Ovary (tissue), 9 donors: ENCODE data around the gene ZFP36. TPM values are rescaled to one million over a fixed set of nuclear protein-coding genes. Genes with fewer than 3 reads are reported as not detected.

Source experiments
- DNase-seq, 5 donors: peaks; one replicate each; pipeline ENCODE4 v3.0.0-alpha.2; 2019 to 2020
- H3K27ac ChIP-seq, 2 donors: fragments of 200-600 bp; one replicate each; pipeline versions ENCODE4 v1.5.1 to v1.8.0; 2019 to 2022
- H3K27me3 ChIP-seq: fragments of 200-600 bp; one replicate; pipeline ENCODE4 v1.8.0; 2022
- H3K36me3 ChIP-seq: fragments of 200-600 bp; sonication (generic); one replicate; pipeline ENCODE4 v1.5.1; 2019
- H3K4me1 ChIP-seq: one replicate; pipeline ENCODE4 v1.8.1; 2013; ENCODE audit warnings: mild to moderate bottlenecking, moderate library complexity; ENCODE audit not compliant: insufficient read depth
- H3K4me3 ChIP-seq: fragments of 200-600 bp; sonication (generic); one replicate; pipeline ENCODE4 v1.5.1; 2017
- H3K9me3 ChIP-seq, 2 donors: fragments of 200-600 bp in 1 of 2; sonication (generic) in 1 of 2; one replicate each; pipeline versions ENCODE4 v1.5.1 to v1.8.1; 2013 to 2019; ENCODE audit warnings: mild to moderate bottlenecking in 1 of 2, moderate library complexity in 1 of 2
- EP300 ChIP-seq: sonication (generic); formaldehyde crosslinking; IDR thresholded peaks from one replicate; pipeline ENCODE4 v1.6.1; 2017; ENCODE audit warnings: antibody characterized with exemption
- POLR2A ChIP-seq: fragments of 450-650 bp; IDR thresholded peaks from one replicate; pipeline ENCODE4 v1.6.1; 2017; ENCODE audit warnings: antibody characterized with exemption, mild to moderate bottlenecking, moderate library complexity
- WGBS, 3 donors: extraction: QIAGEN DNeasy Blood & Tissue Kit in 1 of 3; methylation state at CpG; one replicate each; pipeline versions ENCODE4 v1.1.5 to v1.1.7; 2013 to 2017; 5-methylcytosine and 5-hydroxymethylcytosine counted together
- intact Hi-C, 4 donors: fragments of 100-400 bp; cut with DNase I; formaldehyde crosslinking; loops; one replicate each; pipeline versions ENCODE4 v1.11.0 to v1.15.1; 2022 to 2023
- polyA plus RNA-seq, 2 donors: library from polyadenylated mRNA; stranded (reverse); fragments of 200-250 nt in 1 of 2; fragments of 350-450 nt in 1 of 2; fragmentation: Illumina TruSeq in 1 of 2; extraction: RNeasy Lipid Tissue Mini Kit (QIAGEN cat#74804) in 1 of 2; gene quantifications; one replicate each; pipeline ENCODE4 v1.2.3, GENCODE V29; 2013 to 2014
- total RNA-seq, 7 donors: library from RNA; depleted of rRNA in 2 of 7; stranded (reverse); fragments of >200 nt in 2 of 7; fragmentation: NEBNext Ultra II Directional in 3 of 7; extraction: Animal tissue kit (Norgen Biotek cat#: 25700) in 3 of 7; gene quantifications; one replicate each; pipeline versions ENCODE4 v1.1.0 to v1.2.4, GENCODE V29; 2016 to 2023
- TF ChIP-seq, protein P1 (sequence below), 3 donors: fragments of 450-650 bp in 2 of 3; fragments of 200-600 bp in 1 of 3; IDR thresholded peaks; one replicate each; pipeline versions ENCODE4 v1.5.1 to v1.8.0; 2016 to 2022; ENCODE audit warnings: antibody characterized with exemption in 3 of 3, mild to moderate bottlenecking in 1 of 3
- donor health status: DM: no; HTN: no; CAD: no; lungs with moderate emphysema.
- donor health status: DM: no; HTN: no; CAD: no.
- donor health status: Bipolar disorder and iron deficiency.
- donor health status: DM: yes; HTN: yes; CAD: no.
- donor health status: DM: no; HTN: no; CAD: no.
- donor health status: DM: yes; HTN: yes; CAD: no.

ZFP36 gene
- total and polyA plus RNA-seq, 9 donors, result 78.1 to 995 (median 196) TPM

DNA sequence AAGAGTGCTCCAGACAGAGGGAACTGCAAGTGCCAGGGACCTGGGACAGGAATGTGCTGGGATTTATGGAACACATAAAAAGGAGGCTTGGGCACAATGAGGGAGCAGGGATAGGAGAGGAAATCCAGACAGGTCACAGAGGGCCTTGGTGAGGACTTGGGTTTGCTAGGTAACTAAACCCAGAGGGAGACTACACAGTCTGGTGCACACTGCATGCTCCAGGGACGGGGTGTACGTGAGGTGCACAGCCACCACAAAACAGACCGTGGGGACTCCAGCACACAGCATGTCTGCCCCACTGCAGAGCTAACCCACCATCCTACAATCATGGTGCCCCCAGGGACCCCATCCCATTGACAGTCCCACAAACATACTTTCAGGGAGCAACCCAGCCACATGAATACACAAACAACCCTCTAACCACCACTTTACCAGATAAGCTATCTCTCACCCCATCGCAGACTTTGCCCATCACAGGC, 5.5 kb upstream of the ZFP36 start:
- H3K27ac ChIP-seq, result peak overlapping the region in 1 of 2 donors; percentile 99
- TF ChIP-seq POLR2A, result no peak
- TF ChIP-seq, protein P1, sequence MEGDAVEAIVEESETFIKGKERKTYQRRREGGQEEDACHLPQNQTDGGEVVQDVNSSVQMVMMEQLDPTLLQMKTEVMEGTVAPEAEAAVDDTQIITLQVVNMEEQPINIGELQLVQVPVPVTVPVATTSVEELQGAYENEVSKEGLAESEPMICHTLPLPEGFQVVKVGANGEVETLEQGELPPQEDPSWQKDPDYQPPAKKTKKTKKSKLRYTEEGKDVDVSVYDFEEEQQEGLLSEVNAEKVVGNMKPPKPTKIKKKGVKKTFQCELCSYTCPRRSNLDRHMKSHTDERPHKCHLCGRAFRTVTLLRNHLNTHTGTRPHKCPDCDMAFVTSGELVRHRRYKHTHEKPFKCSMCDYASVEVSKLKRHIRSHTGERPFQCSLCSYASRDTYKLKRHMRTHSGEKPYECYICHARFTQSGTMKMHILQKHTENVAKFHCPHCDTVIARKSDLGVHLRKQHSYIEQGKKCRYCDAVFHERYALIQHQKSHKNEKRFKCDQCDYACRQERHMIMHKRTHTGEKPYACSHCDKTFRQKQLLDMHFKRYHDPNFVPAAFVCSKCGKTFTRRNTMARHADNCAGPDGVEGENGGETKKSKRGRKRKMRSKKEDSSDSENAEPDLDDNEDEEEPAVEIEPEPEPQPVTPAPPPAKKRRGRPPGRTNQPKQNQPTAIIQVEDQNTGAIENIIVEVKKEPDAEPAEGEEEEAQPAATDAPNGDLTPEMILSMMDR (IDR thresholded peaks at IDR 0.05), result no peak
- TF ChIP-seq EP300, result no peak
- H3K4me1 ChIP-seq, result peaks cover 8% of the 10 kb centered on the region
- WGBS, 3 donors, result 51 to 66% (median 57%) methylated on average over 4 of the region's 4 CpGs
- no peaks in the 10 kb centered on the region for H3K36me3 ChIP-seq
- no peaks in the 10 kb centered on the region for H3K27me3 ChIP-seq
- H3K4me3 ChIP-seq, result no peak overlapping the region
- H3K9me3 ChIP-seq, result no peaks in the 10 kb centered on the region
- no peak for DNase-seq
- intact Hi-C loops, result loop anchor here in 1 of 4 donors (5.0 kb wide), 1 partner anchor 574 kb away; no protein-coding TSS in a partner anchor

DNA sequence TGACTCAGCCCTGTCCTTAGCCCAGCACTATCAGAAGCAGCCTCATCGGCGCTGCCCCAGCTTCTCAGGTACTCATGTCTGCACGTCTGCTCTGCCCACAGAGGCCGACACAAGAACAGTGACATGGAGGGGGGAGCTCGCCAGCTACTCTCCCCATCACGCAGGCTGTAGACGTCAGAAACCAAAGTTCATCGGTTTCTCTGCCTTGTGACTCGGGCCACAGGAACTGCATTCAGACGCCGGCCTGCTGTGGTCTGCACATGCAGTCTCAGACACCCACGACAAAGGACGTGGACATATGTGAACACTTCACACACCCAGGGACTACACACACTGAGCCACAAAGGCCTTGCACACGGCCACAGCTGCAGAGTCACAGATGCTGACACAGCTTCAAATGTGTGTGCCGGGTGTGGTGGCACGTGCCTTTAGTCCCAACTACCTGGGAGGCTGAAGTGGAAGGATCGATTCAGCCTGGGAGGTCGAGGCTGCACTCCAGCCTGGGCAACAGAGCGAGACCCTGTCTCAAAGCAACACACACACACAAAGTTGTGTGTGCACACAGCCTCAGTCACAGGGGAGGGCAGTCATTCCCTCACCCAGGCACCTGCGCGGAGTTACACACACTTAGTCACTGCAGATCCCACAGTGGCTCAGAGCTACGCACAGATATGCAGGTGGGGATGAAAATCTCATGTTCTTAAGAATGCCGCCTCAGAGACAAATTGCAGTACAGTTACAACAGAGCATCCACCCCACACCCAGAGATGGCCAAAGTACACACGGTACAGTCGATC, 4.9 kb upstream of the ZFP36 start:
- intact Hi-C loops, result loop anchor here in 1 of 4 donors (5.0 kb wide), 1 partner anchor 574 kb away; no protein-coding TSS in a partner anchor
- 49 to 58% (median 57%) methylated on average over 24 to 25 of the region's 25 CpGs for WGBS, 3 donors

DNA sequence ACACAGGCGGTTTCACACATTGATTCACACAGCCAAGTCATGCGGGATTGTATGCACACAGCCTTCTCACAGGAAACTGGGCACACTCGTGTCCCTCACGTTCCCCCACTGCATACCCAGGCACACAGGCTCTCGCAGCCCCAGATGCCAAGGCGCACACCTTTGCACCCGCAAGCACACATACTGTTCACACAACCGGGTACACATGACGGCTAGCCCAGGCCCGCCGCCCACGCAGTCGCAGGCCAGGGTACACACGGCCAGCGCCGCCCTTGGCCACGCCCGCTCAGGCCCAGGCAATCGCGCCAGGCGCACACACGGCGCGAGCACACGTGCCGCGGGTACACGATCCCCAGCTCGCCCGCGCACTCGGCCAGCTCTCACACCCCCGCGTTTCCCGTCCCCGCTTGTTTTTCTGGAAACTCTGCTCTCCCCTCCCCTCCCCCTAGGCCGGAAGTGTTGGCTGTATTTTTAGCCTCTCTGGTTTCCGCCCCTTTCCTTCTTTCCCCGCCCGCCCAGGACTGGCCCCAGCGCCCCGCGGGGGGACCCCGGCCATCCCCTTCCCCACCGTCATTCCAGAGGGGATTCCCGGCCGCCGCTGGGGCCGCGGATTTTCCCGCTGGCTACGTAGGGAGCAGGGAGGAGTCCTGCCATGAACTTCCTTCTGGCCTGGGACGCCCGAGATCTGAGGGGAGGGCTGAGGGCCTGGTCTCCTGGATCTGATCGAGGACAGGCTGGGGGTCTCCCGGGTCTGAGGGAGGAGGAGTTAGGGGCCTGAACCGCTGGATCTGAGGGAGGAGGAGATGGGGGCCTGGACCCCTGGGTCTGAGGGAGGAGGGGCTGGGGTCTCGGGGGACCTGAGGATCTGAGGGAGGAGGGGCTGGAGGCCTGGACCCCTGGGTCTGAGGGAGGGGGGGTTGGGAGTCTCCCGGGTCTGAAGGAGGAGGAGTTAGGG, 4.0 kb upstream of the ZFP36 start:
- TF ChIP-seq EP300 (peak; percentile 94), POLR2A (peak; percentile 46)
- TF ChIP-seq, protein P1 (IDR thresholded peaks at IDR 0.05), result no peak
- H3K4me1 ChIP-seq, result peaks cover 7% of the 10 kb centered on the region

More for the DNA sequence above, 4.9 kb upstream of the ZFP36 start:
- no peaks in the 10 kb centered on the region for H3K9me3 ChIP-seq
- DNase-seq, result peak in 4 of 5 donors; percentile 41 to 60 (median 52)
- TF ChIP-seq, protein P1 (IDR thresholded peaks at IDR 0.05), result no peak
- no peak for TF ChIP-seq POLR2A
- TF ChIP-seq EP300, result no peak
- peak overlapping the region; percentile 21 for H3K4me3 ChIP-seq
- H3K27me3 ChIP-seq, result no peaks in the 10 kb centered on the region
- peak overlapping the region; percentile 96 to 99 for H3K27ac ChIP-seq
- H3K4me1 ChIP-seq, result peaks cover 8% of the 10 kb centered on the region
- H3K36me3 ChIP-seq, result no peaks in the 10 kb centered on the region

More for the DNA sequence above, 4.0 kb upstream of the ZFP36 start:
- H3K27ac ChIP-seq, result peak overlapping the region; percentile 96 to 99
- H3K36me3 ChIP-seq, result no peaks in the 10 kb centered on the region
- H3K27me3 ChIP-seq, result no peaks in the 10 kb centered on the region
- DNase-seq, result peak; percentile 95 to 98 (median 96)
- WGBS, 3 donors, result 2% methylated on average over 58 to 59 of the region's 59 CpGs
- intact Hi-C loops, result loop anchor here in 1 of 4 donors (5.0 kb wide), 1 partner anchor 575 kb away; no protein-coding TSS in a partner anchor
- H3K4me3 ChIP-seq, result peak overlapping the region; percentile 55
- H3K9me3 ChIP-seq, result no peaks in the 10 kb centered on the region
